ENCODE data around the gene PI4K2A. TPM values are rescaled to one million over a fixed set of nuclear protein-coding genes. Genes with fewer than 3 reads are reported as not detected.

PI4K2A gene
- total and polyA plus RNA-seq, 2 of the 13 experiments (the other 11 are each of a cell fraction or from before 2014, with no cell fraction given), result 10.9 to 14.3 TPM

GRCh38 chr10:97708167-97708566 is 67.7 kb downstream of the PI4K2A start (continued):
- TF ChIP-seq STAT6 (CRISPR knock-in tag; IDR thresholded peaks at IDR 0.05; ENCODE audit: borderline replicate concordance), result no peak
- TF ChIP-seq RXRB (CRISPR knock-in tag; IDR thresholded peaks at IDR 0.05; ENCODE audit: borderline replicate concordance), result no peak
- TF ChIP-seq TBL1XR1 (IDR thresholded peaks at IDR 0.05; ENCODE audit: borderline replicate concordance, low read length, partially characterized antibody), result no peak
- TF ChIP-seq HBP1 (CRISPR knock-in tag; IDR thresholded peaks at IDR 0.05; ENCODE audit: low read depth), result no peak
- no peak for TF ChIP-seq SIN3A (IDR thresholded peaks at IDR 0.05; ENCODE audit: borderline replicate concordance, low read depth, low read length)
- no peak for TF ChIP-seq ZNF318 (CRISPR knock-in tag; IDR thresholded peaks at IDR 0.05)
